ENCODE measurements around the gene LGALS4.

Gene LGALS4

DNA sequence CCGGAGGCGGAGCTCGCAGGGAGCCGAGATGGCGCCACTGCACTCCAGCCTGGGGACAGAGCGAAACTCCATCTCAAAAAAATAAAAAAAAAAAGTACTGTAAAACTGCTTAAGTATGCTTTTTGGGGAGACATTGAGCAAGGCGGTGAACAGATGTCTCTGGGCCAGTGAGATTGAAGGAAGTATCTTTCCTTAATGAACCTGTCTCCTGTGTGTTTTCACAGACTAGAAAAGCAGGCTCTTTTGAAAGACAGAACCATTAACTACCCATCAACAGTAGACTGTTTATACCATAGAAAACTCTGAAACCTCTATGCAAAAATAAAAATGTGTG is 20.3 kb upstream of the LGALS4 start:
- ATAC-seq: no peak
- no peak for TF ChIP-seq CSDC2 (CRISPR knock-in tag; IDR thresholded peaks at IDR 0.05)
- no peak for TF ChIP-seq ISL1 (CRISPR knock-in tag; IDR thresholded peaks at IDR 0.05)
- TF ChIP-seq, protein P1, sequence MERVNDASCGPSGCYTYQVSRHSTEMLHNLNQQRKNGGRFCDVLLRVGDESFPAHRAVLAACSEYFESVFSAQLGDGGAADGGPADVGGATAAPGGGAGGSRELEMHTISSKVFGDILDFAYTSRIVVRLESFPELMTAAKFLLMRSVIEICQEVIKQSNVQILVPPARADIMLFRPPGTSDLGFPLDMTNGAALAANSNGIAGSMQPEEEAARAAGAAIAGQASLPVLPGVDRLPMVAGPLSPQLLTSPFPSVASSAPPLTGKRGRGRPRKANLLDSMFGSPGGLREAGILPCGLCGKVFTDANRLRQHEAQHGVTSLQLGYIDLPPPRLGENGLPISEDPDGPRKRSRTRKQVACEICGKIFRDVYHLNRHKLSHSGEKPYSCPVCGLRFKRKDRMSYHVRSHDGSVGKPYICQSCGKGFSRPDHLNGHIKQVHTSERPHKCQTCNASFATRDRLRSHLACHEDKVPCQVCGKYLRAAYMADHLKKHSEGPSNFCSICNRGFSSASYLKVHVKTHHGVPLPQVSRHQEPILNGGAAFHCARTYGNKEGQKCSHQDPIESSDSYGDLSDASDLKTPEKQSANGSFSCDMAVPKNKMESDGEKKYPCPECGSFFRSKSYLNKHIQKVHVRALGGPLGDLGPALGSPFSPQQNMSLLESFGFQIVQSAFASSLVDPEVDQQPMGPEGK (CRISPR knock-in tag; IDR thresholded peaks at IDR 0.05; ENCODE audit: borderline replicate concordance): no peak
- TF ChIP-seq ZFP30 (CRISPR knock-in tag; IDR thresholded peaks at IDR 0.05): no peak
- TF ChIP-seq, protein P2, sequence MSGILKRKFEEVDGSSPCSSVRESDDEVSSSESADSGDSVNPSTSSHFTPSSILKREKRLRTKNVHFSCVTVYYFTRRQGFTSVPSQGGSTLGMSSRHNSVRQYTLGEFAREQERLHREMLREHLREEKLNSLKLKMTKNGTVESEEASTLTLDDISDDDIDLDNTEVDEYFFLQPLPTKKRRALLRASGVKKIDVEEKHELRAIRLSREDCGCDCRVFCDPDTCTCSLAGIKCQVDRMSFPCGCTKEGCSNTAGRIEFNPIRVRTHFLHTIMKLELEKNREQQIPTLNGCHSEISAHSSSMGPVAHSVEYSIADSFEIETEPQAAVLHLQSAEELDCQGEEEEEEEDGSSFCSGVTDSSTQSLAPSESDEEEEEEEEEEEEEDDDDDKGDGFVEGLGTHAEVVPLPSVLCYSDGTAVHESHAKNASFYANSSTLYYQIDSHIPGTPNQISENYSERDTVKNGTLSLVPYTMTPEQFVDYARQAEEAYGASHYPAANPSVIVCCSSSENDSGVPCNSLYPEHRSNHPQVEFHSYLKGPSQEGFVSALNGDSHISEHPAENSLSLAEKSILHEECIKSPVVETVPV (CRISPR knock-in tag; IDR thresholded peaks at IDR 0.05): no peak

DNA sequence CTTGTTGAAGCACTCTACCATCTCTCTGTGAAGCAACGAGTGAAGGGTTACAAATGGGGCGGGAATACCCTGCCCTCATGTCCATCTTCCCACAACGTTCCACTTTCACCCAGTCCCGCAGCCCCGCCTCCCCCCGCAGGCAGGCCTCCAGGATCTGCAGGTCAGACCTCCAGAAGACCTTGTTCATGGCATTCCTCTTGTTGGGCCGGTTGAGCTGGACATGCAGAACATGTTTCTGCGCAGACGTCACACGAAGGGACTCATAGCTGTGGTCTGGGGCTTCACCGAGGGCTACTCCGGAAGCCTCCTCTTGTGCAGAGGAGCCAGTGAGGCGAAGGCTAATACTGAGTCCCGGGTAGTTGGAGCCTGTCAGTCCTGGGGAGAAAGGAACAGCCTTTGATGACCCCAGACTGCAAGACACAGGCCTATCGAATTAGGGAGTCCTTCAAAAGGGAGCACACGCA is 18.4 kb upstream of the LGALS4 start:
- TF ChIP-seq ZNF70 (CRISPR knock-in tag; IDR thresholded peaks at IDR 0.05) (no peak), RARB (CRISPR knock-in tag; IDR thresholded peaks at IDR 0.05) (no peak), ZNF8 (CRISPR knock-in tag; IDR thresholded peaks at IDR 0.05) (no peak), OSR1 (CRISPR knock-in tag; IDR thresholded peaks at IDR 0.05) (no peak), PPARA (CRISPR knock-in tag; IDR thresholded peaks at IDR 0.05; ENCODE audit: borderline replicate concordance) (no peak), CSDC2 (CRISPR knock-in tag; IDR thresholded peaks at IDR 0.05) (no peak), GLIS3 (CRISPR knock-in tag; IDR thresholded peaks at IDR 0.05) (no peak), ZFP30 (CRISPR knock-in tag; IDR thresholded peaks at IDR 0.05) (no peak), TCF4 (CRISPR knock-in tag; IDR thresholded peaks at IDR 0.05; ENCODE audit: borderline replicate concordance) (no peak), SNAI2 (CRISPR knock-in tag; IDR thresholded peaks at IDR 0.05) (no peak), ARNTL (CRISPR knock-in tag; IDR thresholded peaks at IDR 0.05; ENCODE audit: borderline replicate concordance, low read depth) (no peak), ZFP3 (CRISPR knock-in tag; IDR thresholded peaks at IDR 0.05) (no peak), ESRRG (CRISPR knock-in tag; IDR thresholded peaks at IDR 0.05) (no peak), BACH2 (CRISPR knock-in tag; IDR thresholded peaks at IDR 0.05; ENCODE audit: borderline replicate concordance) (no peak), TOX (CRISPR knock-in tag; IDR thresholded peaks at IDR 0.05; ENCODE audit: borderline replicate concordance) (no peak), ZNF565 (CRISPR knock-in tag; conservative IDR thresholded peaks at IDR 0.05; ENCODE audit: low read depth) (no peak)
- TF ChIP-seq, protein P1 (CRISPR knock-in tag; IDR thresholded peaks at IDR 0.05; ENCODE audit: borderline replicate concordance): no peak
- TF ChIP-seq, protein P3, sequence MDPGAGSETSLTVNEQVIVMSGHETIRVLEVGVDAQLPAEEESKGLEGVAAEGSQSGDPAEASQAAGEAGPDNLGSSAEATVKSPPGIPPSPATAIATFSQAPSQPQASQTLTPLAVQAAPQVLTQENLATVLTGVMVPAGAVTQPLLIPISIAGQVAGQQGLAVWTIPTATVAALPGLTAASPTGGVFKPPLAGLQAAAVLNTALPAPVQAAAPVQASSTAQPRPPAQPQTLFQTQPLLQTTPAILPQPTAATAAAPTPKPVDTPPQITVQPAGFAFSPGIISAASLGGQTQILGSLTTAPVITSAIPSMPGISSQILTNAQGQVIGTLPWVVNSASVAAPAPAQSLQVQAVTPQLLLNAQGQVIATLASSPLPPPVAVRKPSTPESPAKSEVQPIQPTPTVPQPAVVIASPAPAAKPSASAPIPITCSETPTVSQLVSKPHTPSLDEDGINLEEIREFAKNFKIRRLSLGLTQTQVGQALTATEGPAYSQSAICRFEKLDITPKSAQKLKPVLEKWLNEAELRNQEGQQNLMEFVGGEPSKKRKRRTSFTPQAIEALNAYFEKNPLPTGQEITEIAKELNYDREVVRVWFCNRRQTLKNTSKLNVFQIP (CRISPR knock-in tag; IDR thresholded peaks at IDR 0.05; ENCODE audit: borderline replicate concordance, low read depth): no peak
- TF ChIP-seq, protein P4, sequence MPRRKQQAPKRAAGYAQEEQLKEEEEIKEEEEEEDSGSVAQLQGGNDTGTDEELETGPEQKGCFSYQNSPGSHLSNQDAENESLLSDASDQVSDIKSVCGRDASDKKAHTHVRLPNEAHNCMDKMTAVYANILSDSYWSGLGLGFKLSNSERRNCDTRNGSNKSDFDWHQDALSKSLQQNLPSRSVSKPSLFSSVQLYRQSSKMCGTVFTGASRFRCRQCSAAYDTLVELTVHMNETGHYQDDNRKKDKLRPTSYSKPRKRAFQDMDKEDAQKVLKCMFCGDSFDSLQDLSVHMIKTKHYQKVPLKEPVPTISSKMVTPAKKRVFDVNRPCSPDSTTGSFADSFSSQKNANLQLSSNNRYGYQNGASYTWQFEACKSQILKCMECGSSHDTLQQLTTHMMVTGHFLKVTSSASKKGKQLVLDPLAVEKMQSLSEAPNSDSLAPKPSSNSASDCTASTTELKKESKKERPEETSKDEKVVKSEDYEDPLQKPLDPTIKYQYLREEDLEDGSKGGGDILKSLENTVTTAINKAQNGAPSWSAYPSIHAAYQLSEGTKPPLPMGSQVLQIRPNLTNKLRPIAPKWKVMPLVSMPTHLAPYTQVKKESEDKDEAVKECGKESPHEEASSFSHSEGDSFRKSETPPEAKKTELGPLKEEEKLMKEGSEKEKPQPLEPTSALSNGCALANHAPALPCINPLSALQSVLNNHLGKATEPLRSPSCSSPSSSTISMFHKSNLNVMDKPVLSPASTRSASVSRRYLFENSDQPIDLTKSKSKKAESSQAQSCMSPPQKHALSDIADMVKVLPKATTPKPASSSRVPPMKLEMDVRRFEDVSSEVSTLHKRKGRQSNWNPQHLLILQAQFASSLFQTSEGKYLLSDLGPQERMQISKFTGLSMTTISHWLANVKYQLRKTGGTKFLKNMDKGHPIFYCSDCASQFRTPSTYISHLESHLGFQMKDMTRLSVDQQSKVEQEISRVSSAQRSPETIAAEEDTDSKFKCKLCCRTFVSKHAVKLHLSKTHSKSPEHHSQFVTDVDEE (CRISPR knock-in tag; IDR thresholded peaks at IDR 0.05): no peak
- TF ChIP-seq, protein P2 (CRISPR knock-in tag; IDR thresholded peaks at IDR 0.05): no peak
- peak; percentile 68 for ATAC-seq

All from SK-N-SH treated with all-trans-retinoic acid at 6 μM for 48 hours (cell line).